ENCODE measurements around the gene BTK.

Gene BTK

GRCh38 chrX:101407748-101408531 is 21.9 kb upstream of the BTK start, which contains the start of the genes GLA and HNRNPH2:
TSS of gene GLA (minus strand) at chrX:101407925. CDS start at chrX:101407903, 22 bp downstream.
TSS of gene HNRNPH2 (plus strand) at chrX:101408222. CDS start at chrX:101411989, 3,767 bp downstream.
- TF ChIP-seq, protein P1, sequence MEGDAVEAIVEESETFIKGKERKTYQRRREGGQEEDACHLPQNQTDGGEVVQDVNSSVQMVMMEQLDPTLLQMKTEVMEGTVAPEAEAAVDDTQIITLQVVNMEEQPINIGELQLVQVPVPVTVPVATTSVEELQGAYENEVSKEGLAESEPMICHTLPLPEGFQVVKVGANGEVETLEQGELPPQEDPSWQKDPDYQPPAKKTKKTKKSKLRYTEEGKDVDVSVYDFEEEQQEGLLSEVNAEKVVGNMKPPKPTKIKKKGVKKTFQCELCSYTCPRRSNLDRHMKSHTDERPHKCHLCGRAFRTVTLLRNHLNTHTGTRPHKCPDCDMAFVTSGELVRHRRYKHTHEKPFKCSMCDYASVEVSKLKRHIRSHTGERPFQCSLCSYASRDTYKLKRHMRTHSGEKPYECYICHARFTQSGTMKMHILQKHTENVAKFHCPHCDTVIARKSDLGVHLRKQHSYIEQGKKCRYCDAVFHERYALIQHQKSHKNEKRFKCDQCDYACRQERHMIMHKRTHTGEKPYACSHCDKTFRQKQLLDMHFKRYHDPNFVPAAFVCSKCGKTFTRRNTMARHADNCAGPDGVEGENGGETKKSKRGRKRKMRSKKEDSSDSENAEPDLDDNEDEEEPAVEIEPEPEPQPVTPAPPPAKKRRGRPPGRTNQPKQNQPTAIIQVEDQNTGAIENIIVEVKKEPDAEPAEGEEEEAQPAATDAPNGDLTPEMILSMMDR (IDR thresholded peaks at IDR 0.05; ENCODE audit: insufficient read depth, missing control alignments) = no peak
- peak; percentile 97 for FAIRE-seq
- DNase-seq (ENCODE audit: insufficient read length, low spot score) = peak; percentile 27

DNA sequence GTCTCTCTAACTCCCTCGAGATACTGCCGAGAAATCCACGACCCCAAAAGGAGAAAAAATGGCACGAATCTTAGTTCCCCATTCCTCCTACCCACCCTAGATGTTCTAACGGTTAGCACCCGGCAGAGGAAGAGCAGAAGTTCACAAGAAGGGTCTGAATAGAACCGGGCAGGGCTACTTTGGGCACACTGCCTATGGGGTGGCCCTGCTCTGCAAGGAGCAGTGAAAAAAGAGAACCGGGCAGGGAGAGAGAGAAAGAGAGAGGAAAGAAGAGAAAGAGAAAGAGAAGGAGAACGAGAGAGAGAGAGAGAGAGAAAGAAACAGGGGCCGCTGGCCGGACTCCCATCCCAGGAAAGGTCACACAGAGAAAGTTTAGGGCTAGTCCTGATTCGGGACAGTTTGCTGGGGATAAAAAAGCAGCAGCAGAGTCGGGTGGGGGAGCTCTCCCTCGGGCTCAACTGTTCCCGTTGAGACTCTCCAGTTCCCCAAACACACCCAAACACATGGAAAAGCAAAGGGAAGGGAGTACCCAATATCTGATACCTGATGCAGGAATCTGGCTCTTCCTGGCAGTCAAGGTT is 21.3 kb upstream of the BTK start:
- FAIRE-seq (no peak), DNase-seq (ENCODE audit: insufficient read length, low spot score) (no peak)
- TF ChIP-seq, protein P1 (IDR thresholded peaks at IDR 0.05; ENCODE audit: insufficient read depth, missing control alignments) = no peak

GRCh38 chrX:101399825-101400224 is 13.8 kb upstream of the BTK start:
- FAIRE-seq (no peak), DNase-seq (ENCODE audit: insufficient read length, low spot score) (no peak)
- TF ChIP-seq, protein P1 (IDR thresholded peaks at IDR 0.05; ENCODE audit: insufficient read depth, missing control alignments) = no peak

DNA sequence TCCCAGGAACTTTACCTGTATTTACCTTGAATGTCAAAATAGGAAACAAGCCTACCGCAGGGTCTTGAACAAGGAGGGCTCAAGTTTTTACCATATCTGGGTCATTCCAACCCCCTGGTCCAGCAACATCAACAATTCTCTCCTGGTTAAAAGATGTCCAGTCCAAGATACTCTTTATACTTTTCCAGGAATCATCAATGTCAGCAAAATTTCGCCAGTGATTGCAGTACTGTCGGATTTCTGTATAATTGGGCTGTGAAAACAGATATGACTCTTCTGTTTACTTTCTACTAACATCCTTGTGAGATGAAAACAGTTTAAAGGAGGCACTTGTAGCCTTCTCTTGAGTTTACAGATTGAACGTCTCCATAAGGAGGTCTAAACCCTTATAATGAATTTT is 12.7 kb upstream of the BTK start:
- TF ChIP-seq, protein P1 (IDR thresholded peaks at IDR 0.05; ENCODE audit: insufficient read depth, missing control alignments) = no peak
- no peak for FAIRE-seq
- DNase-seq (ENCODE audit: insufficient read length, low spot score) = no peak

- FAIRE-seq (no peak), DNase-seq (ENCODE audit: insufficient read length, low spot score) (no peak)
- TF ChIP-seq, protein P1 (IDR thresholded peaks at IDR 0.05; ENCODE audit: insufficient read depth, missing control alignments) = no peak
Measured at GRCh38 chrX:101397779-101398178, 11.8 kb upstream of the BTK start.

DNA sequence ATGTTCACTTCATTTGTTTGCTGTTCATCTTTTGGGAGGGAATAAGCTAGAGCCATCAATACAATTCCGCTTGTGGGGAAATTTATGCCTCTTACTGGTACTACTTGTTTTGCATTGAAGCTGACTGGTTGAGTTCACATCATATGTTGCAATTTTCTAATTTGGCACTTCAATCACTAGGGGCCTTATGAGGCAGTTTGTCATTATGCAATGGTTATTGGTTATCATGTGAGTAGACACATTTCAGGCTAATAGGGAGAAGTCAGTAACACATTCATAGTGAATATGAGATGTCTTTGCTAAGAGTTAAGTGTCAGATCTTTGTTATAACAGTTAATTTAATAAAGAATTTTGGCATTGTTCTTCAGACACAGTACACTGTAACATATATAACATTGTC is 9.8 kb upstream of the BTK start:
- no peak for DNase-seq (ENCODE audit: insufficient read length, low spot score)
- no peak for FAIRE-seq
- TF ChIP-seq, protein P1 (IDR thresholded peaks at IDR 0.05; ENCODE audit: insufficient read depth, missing control alignments) = no peak

GRCh38 chrX:101394372-101394771 is 8.4 kb upstream of the BTK start:
- FAIRE-seq (no peak), DNase-seq (ENCODE audit: insufficient read length, low spot score) (no peak)
- TF ChIP-seq, protein P1 (IDR thresholded peaks at IDR 0.05; ENCODE audit: insufficient read depth, missing control alignments) = no peak

All from D721Med (cell line).